ENCODE results near the gene KLHDC7B. TPM values are rescaled to one million over a fixed set of nuclear protein-coding genes. Genes with fewer than 3 reads are reported as not detected.
A peak's percentile ranks its signal among the peaks of the same experiment; 100 is the strongest.

Gene KLHDC7B
- total RNA-seq, 4 donors from 2014 or later = 0.17 TPM; not detected in 3

DNA sequence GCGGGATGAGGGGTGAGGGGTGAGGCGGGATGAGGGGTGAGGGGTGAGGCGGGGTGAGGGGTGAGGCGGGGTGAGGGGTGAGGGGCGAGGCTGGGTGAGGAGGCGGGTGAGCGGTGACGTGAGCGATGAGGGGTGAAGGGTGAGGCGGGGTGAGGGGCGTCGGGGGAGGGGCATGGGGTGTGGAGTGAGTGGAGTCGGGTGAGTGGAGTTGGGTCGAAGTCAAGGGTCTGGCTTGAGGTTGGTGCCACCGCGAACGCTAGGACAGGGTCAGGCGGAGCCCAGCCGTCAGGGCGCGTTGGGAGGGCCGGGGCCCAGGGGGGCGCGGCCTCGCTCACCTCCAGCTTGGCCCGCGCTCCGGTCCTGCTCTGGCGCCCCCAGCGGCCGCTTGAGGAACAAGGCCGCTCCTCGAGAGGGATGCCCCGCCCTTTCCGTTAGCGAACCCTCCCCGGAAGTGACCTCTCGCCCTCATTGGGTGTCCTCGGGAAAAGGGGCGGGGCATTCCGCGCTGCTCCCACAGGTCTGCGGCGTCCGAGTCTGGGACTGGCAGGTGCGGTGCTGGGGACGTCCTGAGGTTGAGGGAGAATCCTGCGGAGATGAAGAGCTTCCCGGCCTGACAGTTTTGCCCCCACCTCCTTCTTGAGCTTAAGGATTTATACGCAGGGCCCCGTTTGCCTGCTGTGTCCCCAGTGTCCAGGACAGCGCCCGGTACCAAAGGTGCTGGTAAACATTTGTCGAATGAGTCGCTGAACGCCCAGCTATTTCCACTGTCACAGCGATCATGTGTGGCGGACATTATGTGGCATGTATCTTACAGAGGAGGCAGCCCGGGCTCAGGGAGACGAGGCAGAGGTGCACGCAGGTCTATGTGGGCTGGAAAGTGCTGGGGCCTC, 17.1 kb downstream of the KLHDC7B start, which contains the start of gene SYCE3:
Gene SYCE3 (minus strand): TSS at position 397 of the 890 bp plus-strand sequence. CDS start 6,514 bp downstream, outside the sequence.
- TF ChIP-seq, protein P1, sequence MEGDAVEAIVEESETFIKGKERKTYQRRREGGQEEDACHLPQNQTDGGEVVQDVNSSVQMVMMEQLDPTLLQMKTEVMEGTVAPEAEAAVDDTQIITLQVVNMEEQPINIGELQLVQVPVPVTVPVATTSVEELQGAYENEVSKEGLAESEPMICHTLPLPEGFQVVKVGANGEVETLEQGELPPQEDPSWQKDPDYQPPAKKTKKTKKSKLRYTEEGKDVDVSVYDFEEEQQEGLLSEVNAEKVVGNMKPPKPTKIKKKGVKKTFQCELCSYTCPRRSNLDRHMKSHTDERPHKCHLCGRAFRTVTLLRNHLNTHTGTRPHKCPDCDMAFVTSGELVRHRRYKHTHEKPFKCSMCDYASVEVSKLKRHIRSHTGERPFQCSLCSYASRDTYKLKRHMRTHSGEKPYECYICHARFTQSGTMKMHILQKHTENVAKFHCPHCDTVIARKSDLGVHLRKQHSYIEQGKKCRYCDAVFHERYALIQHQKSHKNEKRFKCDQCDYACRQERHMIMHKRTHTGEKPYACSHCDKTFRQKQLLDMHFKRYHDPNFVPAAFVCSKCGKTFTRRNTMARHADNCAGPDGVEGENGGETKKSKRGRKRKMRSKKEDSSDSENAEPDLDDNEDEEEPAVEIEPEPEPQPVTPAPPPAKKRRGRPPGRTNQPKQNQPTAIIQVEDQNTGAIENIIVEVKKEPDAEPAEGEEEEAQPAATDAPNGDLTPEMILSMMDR (IDR thresholded peaks at IDR 0.05) = peak; percentile 89 to 100 (median 95)
- no peak for TF ChIP-seq POLR2A (IDR thresholded peaks at IDR 0.05; ENCODE audit: low read depth)
- peak; percentile 87 to 91 for TF ChIP-seq POLR2AphosphoS5 (IDR thresholded peaks at IDR 0.05)
- intact Hi-C loops (cut with DNase I) = no loop called here
- Histone ChIP-seq H3K36me3 (peaks cover 0 to 6% (median 0%) of the 10 kb centered on the region in 4 donors), H3K9me3 (no peaks in the 10 kb centered on the region), H3K4me3 (peak within 1 kb of the TSS; percentile 57 to 62 (median 60)), H3K4me1 (peaks cover 9 to 16% (median 15%) of the 10 kb centered on the region in 4 donors), H3K27me3 (peaks cover 0 to 3% (median 0%) of the 10 kb centered on the region in 4 donors), H3K27ac (replicated peaks in 1 of 4) (peak within 1 kb of the TSS; percentile 64 to 65 (median 64))
- DNase-seq (ENCODE audit: extremely low spot score) = peak; percentile 98
- WGBS = 12% methylated on average over 19 of the region's 61 CpGs

DNA sequence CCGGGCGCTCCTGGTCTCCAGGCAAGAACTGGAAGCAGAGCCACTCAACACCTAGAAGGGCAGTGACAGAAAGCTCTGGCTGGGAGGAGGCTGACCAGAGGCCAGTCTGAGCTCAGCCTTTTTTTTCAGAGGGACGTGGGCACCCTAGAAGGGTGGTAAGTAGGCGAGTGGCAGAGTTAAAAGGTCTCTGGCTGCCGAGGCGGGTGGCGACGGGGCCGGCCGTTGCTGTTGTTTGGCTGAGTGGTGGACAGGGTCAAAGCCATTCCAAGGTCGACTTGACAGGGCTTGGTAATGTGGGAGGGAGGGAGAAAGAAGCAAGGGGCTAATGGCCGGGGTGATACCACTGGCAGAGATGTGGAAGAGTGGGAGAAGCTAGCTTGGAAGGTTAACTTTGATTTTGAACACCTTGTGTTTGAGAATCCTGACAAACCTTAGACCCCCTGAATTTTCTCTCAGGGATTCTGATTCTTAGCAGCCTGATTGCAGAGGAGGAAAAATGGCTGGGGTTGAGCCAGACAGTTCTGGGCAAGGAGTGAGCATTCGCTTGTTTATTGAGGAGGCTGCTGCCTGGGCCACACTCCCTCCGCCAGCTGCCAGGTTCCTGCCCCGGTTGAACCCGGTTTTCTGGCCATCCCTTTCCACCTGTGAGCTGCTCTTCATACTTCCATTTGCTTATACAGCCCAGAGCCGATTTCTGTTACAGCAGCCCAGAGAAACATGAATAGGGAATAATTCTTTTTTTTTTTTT, 17.9 kb downstream of the KLHDC7B start:
- Histone ChIP-seq H3K27ac (replicated peaks in 1 of 4) (peak overlapping the region; percentile 64 to 65 (median 64)), H3K4me1 (peaks cover 9 to 16% (median 15%) of the 10 kb centered on the region in 4 donors), H3K4me3 (peak overlapping the region; percentile 57 to 62 (median 60)), H3K36me3 (peaks cover 4 to 12% (median 6%) of the 10 kb centered on the region in 4 donors), H3K27me3 (no peaks in the 10 kb centered on the region), H3K9me3 (no peaks in the 10 kb centered on the region)
- no peak for TF ChIP-seq POLR2A (IDR thresholded peaks at IDR 0.05; ENCODE audit: low read depth)
- TF ChIP-seq EP300 (IDR thresholded peaks at IDR 0.05) = no peak
- TF ChIP-seq, protein P1 (IDR thresholded peaks at IDR 0.05) = no peak
- no peak for TF ChIP-seq POLR2AphosphoS5 (IDR thresholded peaks at IDR 0.05)
- DNase-seq (ENCODE audit: extremely low spot score) = no peak
- intact Hi-C loops (cut with DNase I) = no loop called here
- WGBS = 23% methylated on average over 16 of the region's 17 CpGs

DNA sequence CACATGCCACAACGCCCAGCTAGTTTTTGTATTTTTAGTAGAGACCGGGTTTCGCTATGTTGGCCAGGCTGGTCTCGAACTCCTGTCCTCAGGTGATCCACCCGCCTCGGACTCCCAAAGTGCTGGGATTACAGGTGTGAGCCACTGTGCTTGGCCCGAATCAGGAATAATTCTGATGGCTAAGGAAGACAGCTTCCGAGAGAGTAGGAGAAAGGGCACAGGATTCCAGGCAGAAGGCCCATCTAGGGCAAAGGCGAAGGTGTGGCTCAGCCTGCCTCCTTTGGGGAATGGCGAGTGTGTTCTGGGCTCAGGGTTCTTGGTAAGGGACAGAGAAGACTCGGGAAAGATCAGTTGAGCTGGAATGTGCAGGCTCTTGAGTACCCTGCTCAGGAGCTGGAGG, 18.6 kb downstream of the KLHDC7B start:
- no peak overlapping the region for H3K4me3 ChIP-seq
- peaks cover 9 to 16% (median 15%) of the 10 kb centered on the region in 4 donors for H3K4me1 ChIP-seq
- no peak for DNase-seq (ENCODE audit: extremely low spot score)
- intact Hi-C loops (cut with DNase I) = no loop called here
- no peaks in the 10 kb centered on the region for H3K9me3 ChIP-seq
- 93% methylated on average over 11 of the region's 11 CpGs for WGBS
- TF ChIP-seq POLR2A (IDR thresholded peaks at IDR 0.05; ENCODE audit: low read depth) (no peak), POLR2AphosphoS5 (IDR thresholded peaks at IDR 0.05) (no peak), EP300 (IDR thresholded peaks at IDR 0.05) (no peak)
- TF ChIP-seq, protein P1 (IDR thresholded peaks at IDR 0.05) = no peak
- H3K27ac ChIP-seq (replicated peaks in 1 of 4) = no peak overlapping the region
- H3K36me3 ChIP-seq = peaks cover 7 to 19% (median 13%) of the 10 kb centered on the region in 4 donors
- no peaks in the 10 kb centered on the region for H3K27me3 ChIP-seq

DNA sequence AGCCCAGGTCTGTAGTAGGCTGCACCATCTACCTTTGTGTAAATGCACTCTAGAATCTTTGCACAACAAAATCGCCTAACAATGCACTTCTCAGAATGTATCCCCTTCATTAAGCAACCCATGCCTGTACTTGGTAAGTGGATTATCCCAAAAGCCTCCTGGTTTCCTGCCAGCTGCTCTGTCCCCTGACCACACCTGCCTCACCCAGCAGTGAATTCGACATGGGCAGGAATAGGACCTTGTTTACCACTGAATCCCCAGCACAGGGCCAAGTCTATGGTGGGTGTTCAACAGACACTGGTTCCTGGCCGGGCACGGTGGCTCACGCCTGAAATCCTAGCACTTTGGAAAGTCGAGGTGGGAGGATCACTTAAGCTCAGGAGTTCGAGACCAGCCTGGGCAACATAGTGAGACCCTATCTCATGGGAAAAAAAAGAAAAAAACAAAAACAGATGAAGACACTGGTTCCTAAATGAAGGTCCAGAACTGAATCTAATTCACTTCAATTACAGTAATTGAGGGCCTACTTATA, 22.1 kb downstream of the KLHDC7B start:
- intact Hi-C loops (cut with DNase I) = loop anchor here (5.0 kb wide), 1 partner anchor 60 kb away; the partner anchor contains the start of genes LMF2 and NCAPH2
- 93% methylated on average over 7 of the region's 7 CpGs for WGBS
- TF ChIP-seq, protein P1 (IDR thresholded peaks at IDR 0.05) = no peak
- TF ChIP-seq EP300 (IDR thresholded peaks at IDR 0.05) = no peak
- TF ChIP-seq POLR2AphosphoS5 (IDR thresholded peaks at IDR 0.05) = no peak
- TF ChIP-seq POLR2A (IDR thresholded peaks at IDR 0.05; ENCODE audit: low read depth) = no peak
- peaks cover 11 to 16% (median 13%) of the 10 kb centered on the region in 4 donors for H3K4me1 ChIP-seq
- H3K4me3 ChIP-seq = no peak overlapping the region
- DNase-seq (ENCODE audit: extremely low spot score) = no peak
- H3K9me3 ChIP-seq = no peaks in the 10 kb centered on the region
- no peaks in the 10 kb centered on the region for H3K27me3 ChIP-seq
- no peak overlapping the region for H3K27ac ChIP-seq (replicated peaks in 1 of 4)
- peaks cover 14 to 53% (median 42%) of the 10 kb centered on the region in 4 donors for H3K36me3 ChIP-seq
